GM12891 (cell line): ENCODE measurements around the gene TRAPPC4.
"Not testable (repeated sequence)": the region's sequence is repeated elsewhere in the genome, so short reads cannot be mapped to it uniquely, and the experiment has no call there.

Experiments used
- DNase-seq: peaks from one replicate; pipeline ENCODE4 v3.0.0; 2011; ENCODE audit warnings: low spot score; ENCODE audit not compliant: insufficient read length
- FAIRE-seq: peaks from 2 replicates; lab custom pipeline; 2011; peaks lifted over from hg19 to GRCh38; lab: Jason Lieb, UNC
- PAX5 ChIP-seq: IDR thresholded peaks from 2 replicates; pipeline ENCODE4 v1.6.1; 2011; ENCODE audit warnings: low read length, moderate library complexity, mild to moderate bottlenecking; ENCODE audit not compliant: insufficient read depth, severe bottlenecking
- POLR2A ChIP-seq: IDR thresholded peaks from 2 replicates; pipeline ENCODE4 v1.6.1; 2011; ENCODE audit warnings: low read depth, low read length, control low read depth
- POLR2AphosphoS5 ChIP-seq: IDR thresholded peaks from 2 replicates; pipeline ENCODE4 v1.6.1; 2011; ENCODE audit warnings: low read depth, low read length, control low read depth
- POU2F2 ChIP-seq: IDR thresholded peaks from 2 replicates; pipeline ENCODE4 v1.6.1; 2011; ENCODE audit warnings: low read depth, mild to moderate bottlenecking, control low read depth, low read length, moderate library complexity
- SPI1 ChIP-seq: IDR thresholded peaks from 2 replicates; pipeline ENCODE4 v1.6.1; 2011; ENCODE audit warnings: low read depth, low read length, control low read depth
- TAF1 ChIP-seq: IDR thresholded peaks from 2 replicates; pipeline ENCODE4 v1.6.1; 2011; ENCODE audit warnings: low read depth, low read length, control low read depth

Gene TRAPPC4

GRCh38 chr11:119049081-119049480, 30.5 kb downstream of the TRAPPC4 start:
- FAIRE-seq (no peak), DNase-seq (no peak)
- TF ChIP-seq POLR2AphosphoS5 (peak; percentile 56; the same call in 1 of the 2 replicates), SPI1 (no peak), POU2F2 (no peak), PAX5 (no peak), TAF1 (no peak)

- FAIRE-seq (peak; percentile 82), DNase-seq (peak; percentile 40)
- TF ChIP-seq SPI1 (peak; percentile 61), POLR2AphosphoS5 (peak; percentile 61; the same call in 1 of the 2 replicates), TAF1 (no peak), POLR2A (peak; percentile 61; the same call in 1 of the 2 replicates)
Measured at GRCh38 chr11:119051440-119052162, 33.0 kb downstream of the TRAPPC4 start.

GRCh38 chr11:119052163-119052814, 33.7 kb downstream of the TRAPPC4 start:
- FAIRE-seq (no peak), DNase-seq (no peak)
- TF ChIP-seq POU2F2, result no peak
- no peak for TF ChIP-seq TAF1
- no peak for TF ChIP-seq SPI1
- no peak; the same call in 1 of the 2 replicates for TF ChIP-seq POLR2A
- no peak for TF ChIP-seq POLR2AphosphoS5
- TF ChIP-seq PAX5, result no peak

- no peak for FAIRE-seq
- TF ChIP-seq POU2F2 (no peak), POLR2A (no peak), SPI1 (no peak), POLR2AphosphoS5 (no peak), PAX5 (no peak), TAF1 (no peak)
- no peak for DNase-seq
Measured at GRCh38 chr11:119054418-119054817, 35.9 kb downstream of the TRAPPC4 start.

- FAIRE-seq (peak; percentile 62), DNase-seq (no peak)
- TF ChIP-seq POLR2A (no peak; the same call in 1 of the 2 replicates), PAX5 (no peak), TAF1 (no peak), POLR2AphosphoS5 (no peak), POU2F2 (no peak), SPI1 (no peak)
Measured at GRCh38 chr11:119055901-119056300, 37.3 kb downstream of the TRAPPC4 start.

GRCh38 chr11:119056421-119056999, 37.9 kb downstream of the TRAPPC4 start:
- TF ChIP-seq POLR2A (no peak; the same call in 1 of the 2 replicates), TAF1 (no peak)
- DNase-seq (peak; percentile 43), FAIRE-seq (no peak)

GRCh38 chr11:119057000-119057769, 38.6 kb downstream of the TRAPPC4 start, which contains the start of gene HYOU1:
Gene HYOU1 (minus strand): TSS chr11:119057205. CDS start chr11:119056160, 1,045 bp downstream.
- peak; percentile 99 for FAIRE-seq
- peak; percentile 99 for DNase-seq
- TF ChIP-seq TAF1 (peak; percentile 83), POLR2AphosphoS5 (peak; percentile 58), POU2F2 (peak; percentile 79), SPI1 (no peak), PAX5 (no peak), POLR2A (peak; percentile 65)

- not testable (repeated sequence) for DNase-seq, FAIRE-seq
Measured at GRCh38 chr11:119059128-119059527, 40.6 kb downstream of the TRAPPC4 start.

GRCh38 chr11:119061256-119061655, 42.7 kb downstream of the TRAPPC4 start:
- FAIRE-seq, result no peak

More at GRCh38 chr11:119061256-119061655, 42.7 kb downstream of the TRAPPC4 start:
- TF ChIP-seq TAF1 (no peak), SPI1 (no peak), PAX5 (no peak), POLR2AphosphoS5 (no peak), POLR2A (no peak), POU2F2 (no peak)
- DNase-seq, result no peak
